IPS-NIHi11 (cell line): ENCODE data around the gene RASGEF1B.
A peak's percentile ranks its signal among the peaks of the same experiment; 100 is the strongest.
"Not testable (repeated sequence)": the region's sequence is repeated elsewhere in the genome, so short reads cannot be mapped to it uniquely, and the experiment has no call there.

Experiments
- DNase-seq: peaks from one replicate; pipeline ENCODE4 v3.0.0; 2012; ENCODE audit warnings: mixed read lengths, low spot score

The RASGEF1B gene

GRCh38 chr4:81431971-81432370 lies 39.7 kb downstream of the RASGEF1B start:
- DNase-seq, result no peak

GRCh38 chr4:81429607-81430006 lies 42.1 kb downstream of the RASGEF1B start:
- DNase-seq, result no peak

DNA sequence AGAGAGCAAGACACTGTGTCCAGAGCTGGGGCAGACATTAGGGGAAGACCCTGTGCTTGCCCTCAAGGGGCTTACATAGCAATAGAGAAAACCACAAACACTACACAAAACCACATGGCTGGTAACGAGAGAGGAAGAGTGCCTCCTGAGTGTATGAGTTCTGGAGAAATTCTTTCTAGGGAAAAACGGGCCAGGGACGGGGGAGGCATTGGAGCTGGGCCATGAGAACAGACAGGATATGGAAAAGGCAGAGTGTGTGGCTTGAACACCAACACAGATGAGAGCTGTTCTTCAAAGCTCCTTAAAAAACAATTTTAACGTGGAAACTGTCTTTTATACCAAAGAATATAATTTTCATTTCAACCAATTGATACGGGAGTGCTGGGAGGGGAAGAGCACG lies 42.7 kb downstream of the RASGEF1B start:
- no peak for DNase-seq

GRCh38 chr4:81428002-81428401 lies 43.7 kb downstream of the RASGEF1B start:
- no peak for DNase-seq

DNA sequence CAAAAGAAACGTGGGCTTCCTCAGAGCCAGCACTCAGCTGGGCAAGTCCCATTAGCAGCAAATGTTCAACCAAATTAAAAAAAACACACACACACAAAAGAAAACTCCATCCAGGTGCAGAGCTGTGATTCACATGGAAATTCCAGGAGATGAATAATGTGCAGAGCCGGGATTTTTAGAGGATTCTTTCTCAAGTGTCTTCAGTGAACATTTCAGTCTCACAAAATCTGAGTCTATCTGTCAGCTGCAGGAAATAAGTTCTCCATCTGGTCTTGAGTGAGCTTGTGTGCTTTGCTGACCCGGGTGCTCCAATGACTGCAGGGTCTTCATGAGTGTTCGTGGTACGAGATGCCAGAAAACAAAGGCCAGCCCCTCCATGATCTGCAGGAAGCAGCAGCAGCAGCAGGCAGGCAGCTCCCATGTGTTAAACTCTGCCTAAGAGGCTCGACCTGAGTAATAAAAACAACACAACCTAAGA lies 44.3 kb downstream of the RASGEF1B start:
- DNase-seq, result peak; percentile 27

- no peak for DNase-seq
Observed at GRCh38 chr4:81426770-81427289, 44.9 kb downstream of the RASGEF1B start.

DNA sequence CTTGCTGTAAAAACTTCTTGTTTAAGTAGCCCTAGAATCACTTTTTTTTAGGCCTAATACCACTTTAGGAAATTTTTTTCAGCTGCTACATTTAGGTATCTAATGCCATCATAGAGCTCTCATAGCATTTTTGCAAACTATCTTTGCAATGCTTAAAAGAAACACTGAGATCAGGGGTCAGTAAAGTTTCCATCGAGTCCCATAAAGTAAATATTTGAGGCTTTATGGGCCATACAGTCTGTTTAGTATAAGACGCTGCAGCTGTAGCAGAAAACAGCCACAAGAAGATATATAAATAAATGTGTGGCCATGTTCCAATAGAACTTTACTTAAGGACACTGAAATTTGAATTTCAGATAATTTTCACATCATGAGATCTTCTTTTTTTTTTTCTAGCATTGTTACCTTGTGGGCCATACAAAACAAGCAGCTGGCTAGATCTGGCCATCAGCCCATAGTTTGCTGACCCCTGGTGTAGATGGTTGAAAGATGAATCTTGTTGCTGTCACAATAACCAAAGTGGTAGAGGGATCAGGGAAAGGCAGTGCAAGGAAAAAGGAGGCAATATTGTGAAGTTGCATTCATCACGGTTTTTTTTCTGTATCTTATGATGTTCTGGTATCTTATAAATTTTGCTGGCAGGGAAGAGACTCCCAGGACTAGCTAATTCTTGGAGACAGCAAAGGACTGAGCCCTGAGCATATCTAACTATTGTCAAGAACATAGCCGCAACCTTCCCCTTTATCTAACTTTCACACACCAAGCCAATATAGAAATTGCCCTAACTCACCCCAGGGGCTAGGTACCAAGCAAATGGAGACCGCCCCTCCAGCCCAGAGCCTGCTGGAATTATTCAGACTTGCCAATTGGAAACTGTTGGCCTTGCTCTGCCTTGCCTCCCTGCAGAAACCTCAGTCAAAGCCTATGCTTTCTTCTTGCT lies 46.6 kb downstream of the RASGEF1B start:
- no peak for DNase-seq

GRCh38 chr4:81424336-81424735 lies 47.4 kb downstream of the RASGEF1B start:
- peak; percentile 27 for DNase-seq

- DNase-seq, result no peak
Observed at GRCh38 chr4:81422595-81422994, 49.1 kb downstream of the RASGEF1B start.

DNA sequence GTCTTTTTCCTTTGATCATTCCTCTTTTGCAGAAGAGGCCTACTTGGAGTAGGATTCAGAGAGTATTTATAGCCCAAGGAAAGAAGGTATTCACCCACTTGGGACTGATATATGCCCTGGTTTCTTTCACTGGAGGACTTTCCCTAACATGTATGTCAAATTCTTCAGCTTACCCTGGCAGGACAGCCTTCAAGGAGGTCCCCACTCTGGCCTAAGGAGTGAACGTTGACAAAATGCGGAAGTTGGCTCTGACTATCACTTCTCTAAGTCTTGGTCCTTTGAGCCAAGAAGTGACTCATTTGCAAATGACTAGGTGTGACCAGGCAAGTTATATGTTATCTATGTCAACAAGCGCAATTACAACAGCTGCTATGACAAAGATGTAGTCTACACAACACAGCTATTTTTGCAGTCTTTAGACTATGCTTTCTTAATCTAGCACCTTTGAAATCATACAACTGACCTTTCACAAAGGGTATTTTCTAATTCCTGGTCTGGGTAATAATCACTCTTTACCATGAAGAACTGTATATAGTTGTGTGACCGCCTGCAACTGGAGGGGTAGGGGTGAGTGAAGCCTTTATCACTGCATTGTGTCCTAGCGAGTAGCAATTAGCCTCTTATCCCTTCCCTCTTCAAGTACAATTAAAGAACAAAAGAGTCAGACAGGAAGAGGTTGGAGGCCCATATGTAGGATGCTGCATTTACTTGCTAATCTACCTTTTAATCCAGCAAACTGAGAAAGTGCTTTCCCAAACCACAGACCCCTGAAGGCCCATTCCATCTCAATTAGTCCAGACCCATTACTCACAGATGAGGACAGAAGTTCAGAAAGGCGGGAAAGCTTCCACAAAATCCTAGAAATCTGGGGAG lies 50.1 kb downstream of the RASGEF1B start:
- DNase-seq, result peak; percentile 29

DNA sequence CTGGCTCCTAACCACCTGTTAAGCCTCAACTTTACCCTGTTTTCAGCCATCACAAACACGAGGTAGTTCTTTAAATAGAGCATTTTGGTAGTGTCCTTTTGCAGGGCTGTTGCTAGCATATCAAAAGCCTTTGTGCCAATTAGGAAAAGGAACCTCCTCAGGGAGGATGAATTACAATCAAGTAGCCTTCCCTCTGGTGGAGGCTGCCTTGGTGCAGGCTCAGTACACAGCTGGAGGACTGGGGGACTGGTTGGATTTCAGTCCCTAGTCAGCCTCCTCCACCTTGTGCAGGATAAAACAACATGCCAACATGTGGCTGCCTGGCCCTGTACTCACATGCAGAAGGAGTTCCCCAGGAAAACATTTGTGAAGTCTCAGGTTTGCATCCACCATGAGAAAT lies 53.1 kb downstream of the RASGEF1B start:
- no peak for DNase-seq

DNA sequence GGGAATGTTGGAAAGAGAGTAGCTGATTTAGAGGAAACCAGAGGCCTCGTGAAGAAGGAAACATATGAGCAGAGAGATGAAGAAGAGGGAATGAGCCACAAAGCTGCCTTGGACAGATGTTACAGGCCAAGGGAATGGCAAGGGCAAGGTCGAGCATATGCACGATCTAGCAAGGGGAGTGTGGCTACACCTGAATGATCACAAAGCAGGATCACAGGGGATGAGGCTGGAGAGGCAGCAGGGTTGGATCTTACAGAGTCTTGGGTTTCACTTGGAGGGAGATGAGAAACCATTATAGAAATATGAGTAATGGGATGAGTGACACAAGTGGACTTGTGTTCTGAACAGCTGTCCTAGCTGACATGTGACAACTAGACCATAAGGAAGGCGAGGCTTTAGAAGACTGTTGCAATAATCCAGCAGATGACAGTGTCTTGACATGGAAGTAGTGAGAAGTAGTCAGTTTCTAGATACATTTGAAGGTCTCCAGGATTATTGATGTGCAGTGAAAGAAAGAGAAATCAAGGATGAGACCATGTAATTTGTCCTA lies 58.7 kb downstream of the RASGEF1B start:
- no peak for DNase-seq

GRCh38 chr4:81410680-81411079 lies 61.0 kb downstream of the RASGEF1B start:
- no peak for DNase-seq

- no peak for DNase-seq
Observed at GRCh38 chr4:81409836-81410235, 61.9 kb downstream of the RASGEF1B start.

DNA sequence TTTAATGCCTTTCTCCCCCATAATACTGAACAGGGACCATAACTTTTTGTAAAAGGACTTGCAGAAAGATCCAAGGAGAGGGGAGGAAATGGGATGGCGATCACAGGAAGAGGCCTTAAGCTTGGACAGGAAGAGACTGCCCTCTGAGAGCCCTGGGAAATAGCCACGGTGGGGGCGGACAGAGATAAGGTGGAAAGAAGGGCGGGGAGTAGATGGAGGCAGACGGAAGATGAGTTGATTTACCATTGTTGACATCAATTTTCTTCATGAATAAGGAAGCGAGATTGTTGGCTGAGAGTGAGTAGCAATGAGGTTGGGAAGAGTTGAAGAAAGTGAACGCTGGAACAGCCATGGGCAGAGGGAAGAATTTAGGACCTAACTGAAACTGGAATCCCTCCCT lies 63.4 kb downstream of the RASGEF1B start:
- no peak for DNase-seq

- no peak for DNase-seq
Observed at GRCh38 chr4:81407726-81408125, 64.0 kb downstream of the RASGEF1B start.

DNA sequence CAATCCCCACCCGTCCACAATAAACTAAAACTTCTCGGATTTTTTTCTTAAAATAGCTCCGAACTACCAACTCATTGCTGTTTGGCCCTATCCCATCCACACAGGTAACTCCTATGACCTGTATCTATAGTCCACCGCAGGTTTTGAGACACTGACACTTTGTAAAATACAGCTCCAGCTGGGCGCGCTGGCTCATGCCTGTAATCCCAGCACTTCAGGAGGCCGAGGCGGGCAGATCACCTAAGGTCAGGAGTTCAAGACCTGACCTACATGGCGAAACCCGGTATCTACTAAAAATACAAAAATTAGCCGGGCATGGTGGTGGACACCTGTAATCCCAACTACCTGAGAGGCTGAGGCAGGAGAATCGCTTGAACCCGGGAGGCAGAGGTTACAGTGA lies 65.2 kb downstream of the RASGEF1B start:
- not testable (repeated sequence) for DNase-seq

DNA sequence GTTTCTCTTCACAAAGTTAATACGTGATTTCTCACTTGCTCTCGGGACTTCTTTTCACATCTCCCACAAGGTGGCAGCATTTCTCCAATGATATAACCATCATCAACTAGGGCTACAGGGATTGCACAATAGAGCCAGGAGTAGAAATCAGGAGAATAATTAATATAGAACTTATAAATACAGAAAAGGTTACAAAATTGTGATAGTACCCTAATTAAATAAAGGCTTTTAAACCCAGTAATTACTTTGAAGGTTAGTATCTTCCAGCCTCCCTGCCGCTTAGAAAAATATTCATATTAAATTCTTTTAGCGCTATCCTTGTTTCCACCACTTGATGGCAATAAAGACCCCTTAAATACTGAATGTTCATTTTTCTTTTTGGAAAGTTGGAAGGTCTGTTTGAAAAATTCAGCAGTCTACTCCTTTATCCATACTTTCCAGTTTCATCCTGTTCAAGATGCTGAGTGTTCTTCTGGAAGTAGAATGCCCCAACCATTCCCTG lies 65.8 kb downstream of the RASGEF1B start:
- DNase-seq, result peak; percentile 74

GRCh38 chr4:81404741-81405140 lies 67.0 kb downstream of the RASGEF1B start:
- DNase-seq, result no peak

- no peak for DNase-seq
Observed at GRCh38 chr4:81404294-81404693, 67.4 kb downstream of the RASGEF1B start.

- no peak for DNase-seq
Observed at GRCh38 chr4:81399306-81400086, 72.2 kb downstream of the RASGEF1B start.
